ENCODE data around the gene RPA4.
"Not testable (repeated sequence)": the region's sequence is repeated elsewhere in the genome, so short reads cannot be mapped to it uniquely, and the experiment has no call there.

RPA4 gene

GRCh38 chrX:96883608-96884007, at the start of gene RPA4:
TSS of gene RPA4 (plus strand) at chrX:96883908. CDS start at chrX:96884311, 403 bp downstream.
- no peak for DNase-seq

GRCh38 chrX:96834137-96834536, 49.6 kb upstream of the RPA4 start:
- DNase-seq = no peak

- no peak for DNase-seq
Measured at GRCh38 chrX:96835660-96836289, 47.9 kb upstream of the RPA4 start.

- DNase-seq = no peak
Measured at GRCh38 chrX:96837808-96838207, 45.9 kb upstream of the RPA4 start.

- no peak for DNase-seq
Measured at GRCh38 chrX:96838537-96838936, 45.2 kb upstream of the RPA4 start.

- DNase-seq = no peak
Measured at GRCh38 chrX:96841325-96841724, 42.4 kb upstream of the RPA4 start.

- not testable (repeated sequence) for DNase-seq
Measured at GRCh38 chrX:96841866-96842265, 41.8 kb upstream of the RPA4 start.

- no peak for DNase-seq
Measured at GRCh38 chrX:96843566-96843965, 40.1 kb upstream of the RPA4 start.

- no peak for DNase-seq
Measured at GRCh38 chrX:96846841-96847240, 36.9 kb upstream of the RPA4 start.

GRCh38 chrX:96859422-96859821, 24.3 kb upstream of the RPA4 start:
- not testable (repeated sequence) for DNase-seq

- no peak for DNase-seq
Measured at GRCh38 chrX:96861218-96861617, 22.5 kb upstream of the RPA4 start.

- no peak for DNase-seq
Measured at GRCh38 chrX:96861661-96862060, 22.0 kb upstream of the RPA4 start.

- DNase-seq = no peak
Measured at GRCh38 chrX:96884027-96884426, 319 bp downstream of the RPA4 start.

GRCh38 chrX:96889726-96890125, 6.0 kb downstream of the RPA4 start:
- no peak for DNase-seq

GRCh38 chrX:96906741-96907140, 23.0 kb downstream of the RPA4 start:
- no peak for DNase-seq

GRCh38 chrX:96907516-96908272, 24.0 kb downstream of the RPA4 start:
- no peak for DNase-seq

GRCh38 chrX:96909291-96909690, 25.6 kb downstream of the RPA4 start:
- no peak for DNase-seq

- no peak for DNase-seq
Measured at GRCh38 chrX:96918864-96919263, 35.2 kb downstream of the RPA4 start.

GRCh38 chrX:96919672-96920071, 36.0 kb downstream of the RPA4 start:
- DNase-seq = no peak

GRCh38 chrX:96924581-96924980, 40.9 kb downstream of the RPA4 start:
- no peak for DNase-seq

GRCh38 chrX:96929036-96929435, 45.3 kb downstream of the RPA4 start:
- no peak for DNase-seq

All from activated T-cell treated with anti-CD3 and anti-CD28 coated beads for 4 hours (primary cell).